Limb (tissue), 2 donors: ENCODE measurements around the gene ANKRD29.
"Not testable (repeated sequence)": the region's sequence is repeated elsewhere in the genome, so short reads cannot be mapped to it uniquely, and the experiment has no call there.

ENCODE experiments used
- DNase-seq, 2 donors: peaks; one replicate each; pipeline ENCODE4 v3.0.0-alpha.2; 2016; ENCODE audit errors: extremely low spot score in 2 of 2

ANKRD29 gene

DNA sequence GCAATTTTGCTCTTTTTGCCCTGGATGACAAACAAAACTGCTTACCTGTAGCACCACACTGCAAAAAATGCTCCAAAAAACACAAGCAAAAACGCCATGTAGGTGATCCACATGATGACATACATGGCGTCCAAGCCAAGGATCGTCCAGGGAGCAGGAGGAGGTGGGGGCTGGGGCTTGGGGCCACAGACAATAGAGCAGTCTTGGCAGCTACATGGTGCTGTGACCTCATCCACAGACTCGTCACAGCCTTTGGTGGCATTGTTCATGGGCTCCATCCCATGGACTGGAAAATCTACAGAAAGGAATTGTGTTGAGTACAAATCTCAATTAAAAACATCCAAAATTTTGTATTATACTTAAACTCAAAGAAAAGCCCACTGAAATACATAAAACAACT, 102.5 kb downstream of the ANKRD29 start:
- DNase-seq, result no peak

DNA sequence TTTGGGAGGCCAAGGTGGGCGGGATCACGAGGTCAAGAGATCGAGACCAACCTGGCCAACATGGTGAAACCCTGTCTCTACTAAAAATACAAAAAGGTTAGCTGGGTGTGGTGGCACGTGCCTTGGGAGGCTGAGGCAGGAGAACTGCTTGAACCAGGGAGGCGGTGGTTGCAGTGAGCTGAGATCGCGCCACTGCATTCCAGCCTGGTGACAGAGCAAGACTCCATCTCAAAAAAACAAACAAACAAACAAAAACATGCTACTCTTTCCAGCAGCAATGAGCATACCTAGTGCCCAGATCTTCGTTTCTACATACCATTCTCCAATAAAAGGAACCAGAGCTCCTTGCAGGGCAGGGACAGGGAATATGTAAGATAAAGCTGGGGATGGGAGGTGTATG, 105.2 kb downstream of the ANKRD29 start:
- not testable (repeated sequence) for DNase-seq

DNA sequence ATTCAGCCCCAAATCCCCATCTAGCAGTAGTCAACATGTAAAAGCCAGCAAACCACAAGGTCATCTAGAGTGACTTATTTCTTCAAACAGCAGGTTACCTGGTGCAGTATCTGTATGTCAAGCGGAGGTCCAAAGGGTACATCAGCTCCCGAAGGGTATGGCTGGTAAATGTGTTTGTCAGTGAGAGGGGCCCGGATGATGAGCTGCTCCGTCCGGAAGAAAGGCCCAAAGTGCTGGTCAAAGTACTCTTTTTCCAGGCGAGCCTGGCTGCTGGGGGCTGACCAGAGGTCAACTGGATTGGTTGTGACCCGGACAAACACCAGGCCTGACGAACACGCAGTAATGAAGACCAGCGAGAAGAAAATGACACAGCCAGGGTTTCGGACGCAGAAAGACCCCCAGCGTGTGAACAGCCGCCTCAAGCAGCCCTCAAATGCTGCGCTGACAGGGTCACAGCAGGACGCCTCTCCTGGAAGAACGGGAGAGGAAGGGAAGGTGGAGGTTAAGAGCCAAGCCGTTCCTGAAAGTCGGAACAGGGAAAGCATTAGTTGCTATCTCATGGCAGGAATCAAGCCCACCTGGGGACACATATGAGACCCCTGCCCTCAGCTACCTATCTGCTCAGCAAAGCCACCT, 106.4 kb downstream of the ANKRD29 start:
- no peak for DNase-seq

DNA sequence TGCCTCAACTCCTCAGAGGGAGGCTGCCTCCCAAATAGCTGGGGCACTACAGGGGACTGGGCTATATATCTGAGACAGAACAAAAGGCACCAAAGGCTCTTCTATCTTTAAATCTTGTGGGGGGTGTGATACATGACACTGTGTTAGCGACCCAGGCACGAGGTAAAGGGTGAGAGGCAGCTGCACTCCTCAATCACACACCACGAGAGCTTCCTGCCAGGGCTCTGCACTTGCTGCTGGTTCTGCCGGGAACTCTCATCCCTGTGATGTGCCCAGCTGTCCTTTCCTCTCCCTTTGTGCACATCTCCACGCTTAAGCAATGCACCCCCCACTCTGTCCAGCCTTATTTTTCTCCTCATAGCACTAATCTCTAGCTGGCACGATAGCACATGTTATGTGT, 108.8 kb downstream of the ANKRD29 start:
- DNase-seq, result peak; percentile 37 to 40

DNA sequence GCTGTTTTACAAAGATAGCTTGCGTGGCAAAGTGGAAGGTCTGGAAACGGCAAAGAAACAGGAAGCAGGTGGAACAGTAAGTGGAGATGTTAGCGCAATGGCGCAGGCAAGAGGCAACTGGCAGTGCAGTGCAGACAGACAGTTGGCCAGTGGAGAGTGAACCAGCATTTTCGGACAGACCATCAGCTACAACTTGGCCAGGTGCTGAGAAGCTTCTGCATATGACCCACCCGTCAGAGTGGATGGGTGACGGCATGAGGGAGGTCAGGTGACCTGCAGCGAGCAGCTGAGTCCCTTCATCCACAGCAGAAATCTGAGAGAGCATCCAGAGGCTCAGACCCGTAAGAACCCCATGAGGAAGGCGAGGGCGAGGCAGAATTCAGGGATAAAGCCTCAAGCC, 110.2 kb downstream of the ANKRD29 start:
- no peak for DNase-seq

DNA sequence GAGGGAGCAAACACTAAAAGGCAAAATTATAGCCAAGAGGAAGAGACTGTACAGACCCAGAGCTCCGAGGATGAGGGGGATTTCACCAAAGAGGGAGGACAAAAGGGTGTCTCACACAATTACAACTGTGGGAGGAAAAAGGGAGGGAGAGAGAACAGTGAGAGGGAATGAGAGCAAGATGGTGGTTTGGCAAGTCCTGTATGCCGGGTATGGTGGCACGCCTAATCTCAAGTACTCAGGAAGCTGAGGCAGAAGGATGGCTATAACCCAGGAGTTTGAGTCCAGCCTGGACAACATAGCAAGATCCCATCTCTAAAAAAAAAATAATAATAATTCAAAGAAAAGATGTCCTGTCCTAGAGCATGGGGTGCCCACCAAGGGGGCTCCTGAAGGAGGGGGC, 110.7 kb downstream of the ANKRD29 start:
- DNase-seq, result no peak

DNA sequence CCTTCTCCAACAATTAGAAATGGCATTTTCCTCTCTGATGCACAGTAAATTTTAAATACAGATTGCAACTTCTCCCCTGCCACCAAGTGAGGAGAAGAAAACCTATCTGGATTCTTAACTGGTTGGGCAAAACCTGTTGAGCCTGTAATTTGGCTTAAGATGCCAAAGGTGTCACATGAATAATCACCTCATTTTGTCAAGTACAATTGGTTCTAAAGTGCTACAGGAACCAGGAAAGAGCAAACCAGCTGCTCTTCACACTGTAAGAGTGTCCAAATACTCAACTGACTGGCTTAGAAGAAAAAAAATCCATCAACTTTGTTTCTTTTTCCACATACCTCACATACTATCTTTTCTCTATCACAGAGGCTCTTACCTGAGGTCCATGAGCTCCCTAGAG, 111.8 kb downstream of the ANKRD29 start:
- no peak for DNase-seq
